IMR-90 (cell line): ENCODE data around the gene CXCL13. TPM values are rescaled to one million over a fixed set of nuclear protein-coding genes. Genes with fewer than 3 reads are reported as not detected.

Experiments used
- ATAC-seq: fragments of 200-7000 bp; cut with Tn5 transposase; 2 replicates; pipeline ENCODE4 v1.9.1; 2020; ENCODE audit warnings: low read depth, mild to moderate bottlenecking, moderate library complexity
- BruUV-seq: library from RNA; stranded (reverse); fragments of 400-500 nt; replicated peaks from 2 replicates; lab custom pipeline; 2021; lab: Mats Ljungman, UMichigan
- CTCF ChIA-PET: fragments of 300-600 bp; formaldehyde crosslinking; extraction: SDS; loops from one replicate; lab custom pipeline; 2021; ENCODE audit warnings: antibody characterized with exemption; lab: Yijun Ruan, JAX
- POLR2A ChIA-PET: fragments of 300-600 bp; sonication (Branson Sonifier 250); formaldehyde crosslinking; loops from one replicate; lab custom pipeline; 2022; ENCODE audit warnings: antibody characterized with exemption; ENCODE audit not compliant: unreplicated experiment; lab: Charles Lee
- DNase-seq: peaks from one replicate; pipeline ENCODE4 v3.0.0; 2013
- H2AFZ ChIP-seq: replicated peaks from 2 replicates; pipeline ENCODE3; 2013; ENCODE audit warnings: low read length, mild to moderate bottlenecking; ENCODE audit not compliant: poor library complexity
- H2AK5ac ChIP-seq: 2 replicates; pipeline ENCODE4 v1.6.1; 2013; ENCODE audit warnings: low read depth, low read length, inconsistent platforms
- H2AK9ac ChIP-seq: replicated peaks from 2 replicates; pipeline ENCODE3; 2013; ENCODE audit warnings: mild to moderate bottlenecking, low read depth, low read length, moderate library complexity; ENCODE audit not compliant: poor library complexity
- H2BK120ac ChIP-seq: 2 replicates; pipeline ENCODE4 v1.6.1; 2013; ENCODE audit warnings: low read depth, low read length, inconsistent platforms
- H2BK15ac ChIP-seq: 3 replicates; pipeline ENCODE4 v1.6.1; 2013; ENCODE audit warnings: low read depth, low read length, inconsistent platforms
- H2BK20ac ChIP-seq: 2 replicates; pipeline ENCODE4 v1.6.1; 2013; ENCODE audit warnings: low read depth, mild to moderate bottlenecking, inconsistent platforms, low read length, moderate library complexity
- H2BK5ac ChIP-seq: 2 replicates; pipeline ENCODE4 v1.6.1; 2013; ENCODE audit warnings: mild to moderate bottlenecking, low read depth, low read length, inconsistent platforms; ENCODE audit not compliant: poor library complexity, severe bottlenecking
- H3K14ac ChIP-seq: replicated peaks from 2 replicates; pipeline ENCODE4 v1.6.1; 2013; ENCODE audit warnings: low read depth, low read length, inconsistent platforms
- H3K18ac ChIP-seq: 2 replicates; pipeline ENCODE4 v1.6.1; 2013; ENCODE audit warnings: low read depth, low read length, control low read depth
- H3K23ac ChIP-seq: 2 replicates; pipeline ENCODE4 v1.6.1; 2013; ENCODE audit warnings: low read depth, low read length, inconsistent platforms
- H3K27ac ChIP-seq: 2 replicates; pipeline ENCODE4 v1.5.1; 2013; ENCODE audit warnings: mild to moderate bottlenecking, control low read depth, low read length; ENCODE audit not compliant: insufficient read depth
- H3K27me3 ChIP-seq: 2 replicates; pipeline ENCODE4 v1.6.1; 2013; ENCODE audit warnings: low read length; ENCODE audit not compliant: control insufficient read depth, insufficient read depth
- H3K36me3 ChIP-seq: 2 replicates; pipeline ENCODE4 v1.6.1; 2013; ENCODE audit warnings: low read length, mixed read lengths; ENCODE audit not compliant: control insufficient read depth, insufficient read depth
- H3K4ac ChIP-seq: 2 replicates; pipeline ENCODE4 v1.6.1; 2013; ENCODE audit warnings: low read depth, low read length, inconsistent platforms
- H3K4me1 ChIP-seq: 2 replicates; pipeline ENCODE4 v1.6.1; 2013; ENCODE audit warnings: low read length, mixed read lengths; ENCODE audit not compliant: control insufficient read depth, insufficient read depth
- H3K4me2 ChIP-seq: 2 replicates; pipeline ENCODE4 v1.6.1; 2013; ENCODE audit warnings: low read depth, mild to moderate bottlenecking, control low read depth, low read length, moderate library complexity
- H3K4me3 ChIP-seq: 2 replicates; pipeline ENCODE4 v1.5.1; 2013; ENCODE audit warnings: low read depth, mild to moderate bottlenecking, control low read depth, low read length, moderate library complexity; ENCODE audit not compliant: insufficient read depth
- H3K56ac ChIP-seq: 2 replicates; pipeline ENCODE4 v1.6.1; 2013; ENCODE audit warnings: low read length, inconsistent platforms; ENCODE audit not compliant: insufficient read depth; ENCODE audit errors: extremely low read depth
- H3K79me1 ChIP-seq, 2 experiments: 2 replicates each; pipeline ENCODE4 v1.6.1; 2013; ENCODE audit warnings: low read length in 2 of 2, inconsistent platforms in 1 of 2, low read depth in 1 of 2
- H3K9ac ChIP-seq: 2 replicates; pipeline ENCODE4 v1.6.1; 2013; ENCODE audit warnings: low read depth, low read length, control low read depth
- H3K9me1 ChIP-seq: 2 replicates; pipeline ENCODE4 v1.6.1; 2013; ENCODE audit warnings: low read length, inconsistent platforms; ENCODE audit not compliant: insufficient read depth
- H3K9me3 ChIP-seq: 2 replicates; pipeline ENCODE4 v1.6.1; 2013; ENCODE audit warnings: low read length; ENCODE audit not compliant: control insufficient read depth, insufficient read depth
- H4K20me1 ChIP-seq: 2 replicates; pipeline ENCODE4 v1.6.1; 2013; ENCODE audit warnings: low read length, inconsistent platforms; ENCODE audit not compliant: insufficient read depth
- H4K5ac ChIP-seq: 2 replicates; pipeline ENCODE4 v1.6.1; 2013; ENCODE audit warnings: mild to moderate bottlenecking, low read depth, low read length, control low read depth
- H4K8ac ChIP-seq, 2 experiments: 2 replicates each; pipeline ENCODE4 v1.6.1; 2013; ENCODE audit warnings: low read depth in 2 of 2, low read length in 2 of 2, control low read depth in 1 of 2, inconsistent platforms in 1 of 2
- H4K91ac ChIP-seq: 2 replicates; pipeline ENCODE4 v1.6.1; 2013; ENCODE audit warnings: low read depth, low read length, inconsistent platforms; ENCODE audit not compliant: insufficient read depth
- BHLHE40 ChIP-seq: fragments of 150-350 bp; IDR thresholded peaks from 2 replicates; pipeline ENCODE4 v1.6.1; 2016; ENCODE audit warnings: mild to moderate bottlenecking, low read depth, low read length
- USF2 ChIP-seq: fragments of 150-350 bp; IDR thresholded peaks from 2 replicates; pipeline ENCODE4 v1.6.1; 2017; ENCODE audit warnings: mild to moderate bottlenecking, antibody characterized with exemption, low read length, low read depth
- WGBS, 2 experiments: methylation state at CpG; one replicate each; pipeline versions ENCODE4 v1.1.5 to v1.1.7; 2013; ENCODE audit warnings: missing lambda C conversion rate in 2 of 2; ENCODE audit not compliant: insufficient read length in 1 of 2; ENCODE audit errors: extremely low coverage in 2 of 2; 5-methylcytosine and 5-hydroxymethylcytosine counted together
- dilution Hi-C: fragments of 300-500 bp; cut with HindIII; formaldehyde crosslinking; loops from one replicate; pipeline ENCODE4 v1.14.3; 2018; ENCODE audit warnings: low sequenced_read_pairs; ENCODE audit not compliant: unreplicated experiment
- in situ Hi-C: fragments of 300-500 bp; cut with MboI; formaldehyde crosslinking; loops from 3 replicates; pipeline ENCODE4 v1.14.3; 2019; ENCODE audit warnings: low sequenced_read_pairs, inconsistent platforms, mixed read lengths
- intact Hi-C: fragments of 100-400 bp; cut with micrococcal nuclease; formaldehyde crosslinking; loops from 2 replicates; pipeline ENCODE4 v1.10.0; 2022
- polyA plus RNA-seq, 3 experiments: library from polyadenylated mRNA; depleted of rRNA; stranded (reverse); fragments of >200 nt; gene quantifications; 2 replicates each; pipeline ENCODE4 v1.2.3, GENCODE V29; 2012; ENCODE audit warnings: low replicate concordance in 1 of 3
- total RNA-seq: library from RNA; depleted of rRNA; stranded (reverse); fragments of >200 nt; gene quantifications from 2 replicates; pipeline ENCODE4 v1.2.3, GENCODE V29; 2012

CXCL13 gene
- total and polyA plus RNA-seq, 2 of the 4 experiments (the other 2 are of a cell fraction) = not detected

- CTCF ChIA-PET = no interaction called here
- TF ChIP-seq BHLHE40 (no peak), USF2 (no peak)
Observed at GRCh38 chr4:77582156-77582555, 23.5 kb upstream of the CXCL13 start.

More at GRCh38 chr4:77582156-77582555, 23.5 kb upstream of the CXCL13 start:
- no peak overlapping the region for H3K9ac ChIP-seq
- H2BK5ac ChIP-seq = no peak overlapping the region
- no peak overlapping the region for H2BK120ac ChIP-seq
- ATAC-seq (no peak), DNase-seq (no peak)
- POLR2A ChIA-PET = no interaction called here
- H3K27me3 ChIP-seq = peaks cover 3% of the 10 kb centered on the region; the same call in 1 of the 2 replicates
- no peak overlapping the region for H2AFZ ChIP-seq
- no peak overlapping the region for H3K4me2 ChIP-seq
- H3K4me3 ChIP-seq = no peak overlapping the region
- no peak overlapping the region for H2BK15ac ChIP-seq
- H4K20me1 ChIP-seq = no peaks in the 10 kb centered on the region
- no TSS peak for BruUV-seq
- no CpG with 5 or more reads among the region's 2 CpGs for whole genome bisulfite sequencing, 2 experiments
- H2AK9ac ChIP-seq = no peak overlapping the region
- no peak overlapping the region for H2BK20ac ChIP-seq
- no peak overlapping the region for H3K23ac ChIP-seq
- dilution Hi-C loops = no loop called here
- H3K18ac ChIP-seq = no peak overlapping the region
- no peaks in the 10 kb centered on the region for H3K9me3 ChIP-seq
- H4K8ac ChIP-seq = no peak overlapping the region
- no peak overlapping the region for H3K27ac ChIP-seq
- H2AK5ac ChIP-seq = no peak overlapping the region
- no peak overlapping the region for H4K5ac ChIP-seq
- H3K9me1 ChIP-seq = peaks cover 6% of the 10 kb centered on the region; the same call in 1 of the 2 replicates
- H3K4me1 ChIP-seq = peaks cover 7% of the 10 kb centered on the region
- H3K56ac ChIP-seq = no peak overlapping the region
- H3K79me1 ChIP-seq = no peaks in the 10 kb centered on the region
- H3K36me3 ChIP-seq = no peaks in the 10 kb centered on the region
- intact Hi-C loops = no loop called here
- no peak overlapping the region for H3K14ac ChIP-seq
- in situ Hi-C loops = no loop called here
- H4K91ac ChIP-seq = no peak overlapping the region
- no peak overlapping the region for H3K4ac ChIP-seq
